ENCODE data around the gene BOK. TPM values are rescaled to one million over a fixed set of nuclear protein-coding genes. Genes with fewer than 3 reads are reported as not detected.
A peak's percentile ranks its signal among the peaks of the same experiment; 100 is the strongest.

The BOK gene
- total RNA-seq, 4 donors from 2014 or later = 49.6 to 81.6 (median 71.4) TPM

GRCh38 chr2:241611062-241611461, 52.5 kb downstream of the BOK start:
- H3K9me3 ChIP-seq = no peaks in the 10 kb centered on the region
- peak overlapping the region in 3 of 4 donors; percentile 58 to 88 (median 78) for H3K27ac ChIP-seq
- peaks cover 0 to 30% (median 5%) of the 10 kb centered on the region in 4 donors for H3K4me1 ChIP-seq
- no peaks in the 10 kb centered on the region for H3K27me3 ChIP-seq
- TF ChIP-seq POLR2A (IDR thresholded peaks at IDR 0.05) (no peak), CTCF (IDR thresholded peaks at IDR 0.05) (no peak), EP300 (IDR thresholded peaks at IDR 0.05) (no peak)
- peaks cover 0 to 20% (median 0%) of the 10 kb centered on the region in 3 donors for H3K36me3 ChIP-seq
- 91 to 94% methylated on average over 8 to 9 of the region's 13 CpGs for WGBS, 2 donors
- DNase-seq (ENCODE audit: low spot score in 2 of 2) = no peak
- H3K4me3 ChIP-seq = no peak overlapping the region

- 68 to 71% methylated on average over 20 of the region's 20 CpGs for WGBS, 2 donors
- DNase-seq (ENCODE audit: low spot score in 2 of 2) = no peak
- H3K27ac ChIP-seq = peak overlapping the region in 1 of 4 donors; percentile 34
Measured at GRCh38 chr2:241612156-241613016, 53.8 kb downstream of the BOK start.

GRCh38 chr2:241613017-241613780, 54.7 kb downstream of the BOK start:
- peak overlapping the region in 1 of 4 donors; percentile 10 for H3K27ac ChIP-seq

More at GRCh38 chr2:241612156-241613016, 53.8 kb downstream of the BOK start:
- Histone ChIP-seq H3K36me3 (peaks cover 0 to 7% (median 0%) of the 10 kb centered on the region in 3 donors), H3K4me1 (peaks cover 0 to 33% (median 5%) of the 10 kb centered on the region in 4 donors), H3K4me3 (no peak overlapping the region), H3K27me3 (no peaks in the 10 kb centered on the region), H3K9me3 (no peaks in the 10 kb centered on the region)
- TF ChIP-seq CTCF (IDR thresholded peaks at IDR 0.05) (no peak), EP300 (IDR thresholded peaks at IDR 0.05) (no peak), POLR2A (IDR thresholded peaks at IDR 0.05) (no peak)

GRCh38 chr2:241615041-241615440, 56.5 kb downstream of the BOK start:
- 79 to 82% methylated on average over 11 of the region's 11 CpGs for WGBS, 2 donors
- Histone ChIP-seq H3K27me3 (no peaks in the 10 kb centered on the region), H3K27ac (no peak overlapping the region), H3K4me1 (peaks cover 0 to 28% (median 5%) of the 10 kb centered on the region in 4 donors), H3K4me3 (no peak overlapping the region), H3K36me3 (peaks cover 0 to 9% (median 0%) of the 10 kb centered on the region in 3 donors), H3K9me3 (no peaks in the 10 kb centered on the region)
- no peak for DNase-seq (ENCODE audit: low spot score in 2 of 2)
- TF ChIP-seq EP300 (IDR thresholded peaks at IDR 0.05) (no peak), CTCF (IDR thresholded peaks at IDR 0.05) (no peak), POLR2A (IDR thresholded peaks at IDR 0.05) (no peak)

More at GRCh38 chr2:241613017-241613780, 54.7 kb downstream of the BOK start:
- H3K36me3 ChIP-seq = peaks cover 0 to under 1% (median 0%) of the 10 kb centered on the region in 3 donors
- no peak for TF ChIP-seq CTCF (IDR thresholded peaks at IDR 0.05)
- no peak for TF ChIP-seq POLR2A (IDR thresholded peaks at IDR 0.05)
- no peak for DNase-seq (ENCODE audit: low spot score in 2 of 2)
- 65 to 72% methylated on average over 15 of the region's 15 CpGs for WGBS, 2 donors
- H3K9me3 ChIP-seq = no peaks in the 10 kb centered on the region
- H3K27me3 ChIP-seq = no peaks in the 10 kb centered on the region
- H3K4me3 ChIP-seq = no peak overlapping the region
- peaks cover 0 to 41% (median 7%) of the 10 kb centered on the region in 4 donors for H3K4me1 ChIP-seq

Measured in tibial nerve (tissue), 4 donors.